OCI-LY7 (cell line): Measurements from ENCODE around the gene DCP2.

Source experiments
- EZH2phosphoT487 ChIP-seq: fragments of 200-600 bp; sonication (generic); IDR thresholded peaks from 2 replicates; pipeline ENCODE4 v1.6.1; 2018; ENCODE audit warnings: low read depth, borderline replicate concordance, mild to moderate bottlenecking, mixed run types, antibody characterized with exemption, low read length, moderate library complexity, mixed read lengths
- TF ChIP-seq, protein P1 (sequence below): fragments of 200-600 bp; sonication (generic); conservative IDR thresholded peaks from 2 replicates; pipeline ENCODE4 v1.5.1; 2014; ENCODE audit warnings: mild to moderate bottlenecking, antibody characterized with exemption, low read length, moderate library complexity, mixed read lengths

DNA sequence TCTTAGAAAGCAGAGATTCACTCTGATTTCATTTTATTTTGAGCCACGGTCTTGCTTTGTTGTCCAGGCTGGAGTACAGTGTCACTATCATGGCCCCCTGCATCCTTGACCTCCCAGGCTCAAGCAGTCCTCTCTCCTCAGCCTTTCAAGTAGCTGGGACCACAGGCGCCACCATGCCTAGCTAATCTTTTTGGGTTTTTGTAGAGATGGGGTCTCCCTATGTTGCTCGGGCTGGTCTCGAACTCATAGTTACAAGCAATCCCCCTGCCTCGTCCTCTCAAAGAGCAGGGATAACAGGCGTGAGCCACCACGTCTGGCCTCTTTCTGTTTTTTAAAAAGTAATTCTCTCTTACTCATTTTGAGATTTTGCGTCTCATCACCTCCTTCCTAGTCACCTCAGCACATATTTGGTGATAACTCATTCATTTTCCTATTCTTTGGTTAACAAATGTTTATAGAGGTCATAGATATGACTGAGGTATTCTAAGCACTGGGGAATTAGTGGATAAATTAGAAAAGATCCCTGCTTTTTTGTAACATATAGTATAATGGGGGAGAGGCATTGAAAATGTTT is 10.8 kb upstream of the DCP2 start:
- TF ChIP-seq, protein P1, sequence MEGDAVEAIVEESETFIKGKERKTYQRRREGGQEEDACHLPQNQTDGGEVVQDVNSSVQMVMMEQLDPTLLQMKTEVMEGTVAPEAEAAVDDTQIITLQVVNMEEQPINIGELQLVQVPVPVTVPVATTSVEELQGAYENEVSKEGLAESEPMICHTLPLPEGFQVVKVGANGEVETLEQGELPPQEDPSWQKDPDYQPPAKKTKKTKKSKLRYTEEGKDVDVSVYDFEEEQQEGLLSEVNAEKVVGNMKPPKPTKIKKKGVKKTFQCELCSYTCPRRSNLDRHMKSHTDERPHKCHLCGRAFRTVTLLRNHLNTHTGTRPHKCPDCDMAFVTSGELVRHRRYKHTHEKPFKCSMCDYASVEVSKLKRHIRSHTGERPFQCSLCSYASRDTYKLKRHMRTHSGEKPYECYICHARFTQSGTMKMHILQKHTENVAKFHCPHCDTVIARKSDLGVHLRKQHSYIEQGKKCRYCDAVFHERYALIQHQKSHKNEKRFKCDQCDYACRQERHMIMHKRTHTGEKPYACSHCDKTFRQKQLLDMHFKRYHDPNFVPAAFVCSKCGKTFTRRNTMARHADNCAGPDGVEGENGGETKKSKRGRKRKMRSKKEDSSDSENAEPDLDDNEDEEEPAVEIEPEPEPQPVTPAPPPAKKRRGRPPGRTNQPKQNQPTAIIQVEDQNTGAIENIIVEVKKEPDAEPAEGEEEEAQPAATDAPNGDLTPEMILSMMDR, result no peak
- no peak for TF ChIP-seq EZH2phosphoT487
